Endothelial cell of umbilical vein (primary cell): Measurements from ENCODE around the gene EPN3.

Experiments
- CTCF ChIP-seq, 2 donors: IDR thresholded peaks; 1 replicate in 1 of 2; 2 replicates in 1 of 2; pipeline ENCODE4 v1.5.1; 2011; ENCODE audit warnings: low read length in 2 of 2, mild to moderate bottlenecking in 2 of 2, moderate library complexity in 2 of 2, control low read depth in 1 of 2, inconsistent platforms in 1 of 2, low read depth in 1 of 2; ENCODE audit not compliant: insufficient read depth in 1 of 2; ENCODE audit errors: extremely low read depth in 1 of 2
- EZH2 ChIP-seq: IDR thresholded peaks from 2 replicates; pipeline ENCODE4 v1.6.1; 2012; ENCODE audit warnings: borderline replicate concordance, low read depth, mild to moderate bottlenecking, moderate library complexity, low read length, inconsistent platforms; ENCODE audit not compliant: severe bottlenecking
- FOS ChIP-seq: IDR thresholded peaks from 2 replicates; pipeline ENCODE4 v1.6.1; 2011; ENCODE audit warnings: mild to moderate bottlenecking, low read length, moderate library complexity, borderline replicate concordance; ENCODE audit not compliant: insufficient read depth
- GATA2 ChIP-seq: IDR thresholded peaks from 2 replicates; pipeline ENCODE4 v1.7.0; 2011; ENCODE audit warnings: low read depth, mild to moderate bottlenecking, moderate library complexity, mixed read lengths, low read length; ENCODE audit not compliant: insufficient read length, insufficient read depth
- JUN ChIP-seq: IDR thresholded peaks from 2 replicates; pipeline ENCODE4 v1.6.1; 2011; ENCODE audit warnings: borderline replicate concordance, low read depth; ENCODE audit not compliant: insufficient read length, insufficient read depth
- MYC ChIP-seq: IDR thresholded peaks from one replicate; pipeline ENCODE4 v1.6.1; 2011; ENCODE audit warnings: mild to moderate bottlenecking, low read depth, low read length
- POLR2A ChIP-seq: IDR thresholded peaks from 2 replicates; pipeline ENCODE4 v1.6.1; 2012; ENCODE audit warnings: low read depth, mild to moderate bottlenecking, control low read depth, low read length
- POLR2AphosphoS5 ChIP-seq: IDR thresholded peaks from 2 replicates; pipeline ENCODE4 v1.6.1; 2012; ENCODE audit warnings: low read depth, mild to moderate bottlenecking, control low read depth, low read length, moderate library complexity; ENCODE audit not compliant: insufficient read depth
- TF ChIP-seq, protein P1 (sequence below): IDR thresholded peaks from 2 replicates; pipeline ENCODE4 v1.6.1; 2011; ENCODE audit not compliant: insufficient read depth, insufficient read length

DNA sequence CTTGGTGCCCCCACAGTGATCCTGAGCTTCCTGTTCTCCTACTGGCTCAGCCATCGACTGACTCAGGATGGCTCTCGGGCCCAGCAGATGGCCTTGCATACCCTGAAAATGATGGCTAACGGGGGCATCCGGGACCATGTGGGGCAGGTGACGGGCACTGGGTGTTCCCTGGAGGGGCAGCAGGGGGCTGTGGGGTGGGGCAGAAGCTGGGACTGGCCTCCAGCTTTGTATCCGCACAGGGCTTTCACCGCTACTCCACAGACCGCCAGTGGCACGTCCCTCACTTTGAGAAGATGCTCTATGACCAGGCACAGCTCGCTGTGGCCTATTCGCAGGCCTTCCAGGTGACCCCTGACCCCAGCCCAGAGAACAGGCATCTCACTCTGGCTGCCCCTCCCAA is 17.4 kb downstream of the EPN3 start:
- no peak for TF ChIP-seq CTCF (IDR thresholded peaks at IDR 0.05; ENCODE audit: extremely low read depth in 1 of 2, insufficient read depth in 1 of 2, low read depth in 1 of 2, low read length in 2 of 2)
- TF ChIP-seq POLR2A, result no peak
- TF ChIP-seq, protein P1, sequence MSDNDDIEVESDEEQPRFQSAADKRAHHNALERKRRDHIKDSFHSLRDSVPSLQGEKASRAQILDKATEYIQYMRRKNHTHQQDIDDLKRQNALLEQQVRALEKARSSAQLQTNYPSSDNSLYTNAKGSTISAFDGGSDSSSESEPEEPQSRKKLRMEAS, result no peak
- TF ChIP-seq POLR2AphosphoS5, result no peak
- no peak for TF ChIP-seq EZH2
- no peak for TF ChIP-seq JUN
- TF ChIP-seq MYC, result no peak
- TF ChIP-seq FOS, result no peak
- TF ChIP-seq GATA2, result no peak
